Measurements from ENCODE around the gene CYP24A1.
A peak's percentile ranks its signal among the peaks of the same experiment; 100 is the strongest.
"Not testable (repeated sequence)": the region's sequence is repeated elsewhere in the genome, so short reads cannot be mapped to it uniquely, and the experiment has no call there.

CYP24A1 gene

GRCh38 chr20:54131675-54132611 lies 41.8 kb downstream of the CYP24A1 start:
- WGBS, 2 experiments (ENCODE audit: insufficient coverage in 2 of 2) = 87 to 95% methylated on average over 7 to 8 of the region's 8 CpGs
- no peak overlapping the region for H3K4me3 ChIP-seq (ENCODE audit: extremely low read depth, insufficient read depth, low read length, poor library complexity, severe bottlenecking)
- peak overlapping the region; percentile 86 for H3K27ac ChIP-seq (ENCODE audit: low read depth, low read length, severe bottlenecking)

GRCh38 chr20:54131125-54131524 lies 42.7 kb downstream of the CYP24A1 start:
- H3K27ac ChIP-seq (ENCODE audit: low read depth, low read length, severe bottlenecking); H3K36me3 ChIP-seq (ENCODE audit: control insufficient read depth, insufficient read depth, low read length); H3K4me3 ChIP-seq (ENCODE audit: extremely low read depth, insufficient read depth, low read length, poor library complexity, severe bottlenecking): not testable (repeated sequence)
- Histone ChIP-seq H3K4me1 (ENCODE audit: control insufficient read depth, insufficient read depth, low read length, poor library complexity, severe bottlenecking) (peaks cover 29% of the 10 kb centered on the region), H3K9me3 (ENCODE audit: control insufficient read depth, low read length) (peaks cover 13% of the 10 kb centered on the region)
- WGBS, 2 experiments (ENCODE audit: insufficient coverage in 2 of 2) = 100% methylated on average over 1 of the region's 4 CpGs; no CpG with 5 or more reads in 1 of the 2 experiments

More at GRCh38 chr20:54131675-54132611, 41.8 kb downstream of the CYP24A1 start:
- peaks cover 17% of the 10 kb centered on the region for H3K9me3 ChIP-seq (ENCODE audit: control insufficient read depth, low read length)
- H3K36me3 ChIP-seq (ENCODE audit: control insufficient read depth, insufficient read depth, low read length) = no peaks in the 10 kb centered on the region
- peaks cover 29% of the 10 kb centered on the region for H3K4me1 ChIP-seq (ENCODE audit: control insufficient read depth, insufficient read depth, low read length, poor library complexity, severe bottlenecking)

- no peaks in the 10 kb centered on the region for H3K36me3 ChIP-seq (ENCODE audit: control insufficient read depth, insufficient read depth, low read length)
- no CpG with 5 or more reads among the region's 3 CpGs for WGBS, 2 experiments (ENCODE audit: insufficient coverage in 2 of 2)
- no peak overlapping the region for H3K27ac ChIP-seq (ENCODE audit: low read depth, low read length, severe bottlenecking)
- H3K9me3 ChIP-seq (ENCODE audit: control insufficient read depth, low read length) = no peaks in the 10 kb centered on the region
- H3K4me1 ChIP-seq (ENCODE audit: control insufficient read depth, insufficient read depth, low read length, poor library complexity, severe bottlenecking) = peaks cover 23% of the 10 kb centered on the region
- no peak overlapping the region for H3K4me3 ChIP-seq (ENCODE audit: extremely low read depth, insufficient read depth, low read length, poor library complexity, severe bottlenecking)
Measured at GRCh38 chr20:54129350-54129749, 44.4 kb downstream of the CYP24A1 start.

- H3K4me3 ChIP-seq (ENCODE audit: extremely low read depth, insufficient read depth, low read length, poor library complexity, severe bottlenecking) = no peak overlapping the region
- H3K36me3 ChIP-seq (ENCODE audit: control insufficient read depth, insufficient read depth, low read length) = no peaks in the 10 kb centered on the region
- no peaks in the 10 kb centered on the region for H3K9me3 ChIP-seq (ENCODE audit: control insufficient read depth, low read length)
- 54% methylated on average over 3 of the region's 7 CpGs; no CpG with 5 or more reads in 1 of the 2 experiments for WGBS, 2 experiments (ENCODE audit: insufficient coverage in 2 of 2)
- peak overlapping the region; percentile 1 for H3K27ac ChIP-seq (ENCODE audit: low read depth, low read length, severe bottlenecking)
- peaks cover 18% of the 10 kb centered on the region for H3K4me1 ChIP-seq (ENCODE audit: control insufficient read depth, insufficient read depth, low read length, poor library complexity, severe bottlenecking)
Measured at GRCh38 chr20:54127855-54128574, 45.8 kb downstream of the CYP24A1 start.

GRCh38 chr20:54126806-54127655 lies 46.8 kb downstream of the CYP24A1 start:
- peaks cover 18% of the 10 kb centered on the region for H3K4me1 ChIP-seq (ENCODE audit: control insufficient read depth, insufficient read depth, low read length, poor library complexity, severe bottlenecking)
- no peaks in the 10 kb centered on the region for H3K9me3 ChIP-seq (ENCODE audit: control insufficient read depth, low read length)
- no peaks in the 10 kb centered on the region for H3K36me3 ChIP-seq (ENCODE audit: control insufficient read depth, insufficient read depth, low read length)
- no peak overlapping the region for H3K27ac ChIP-seq (ENCODE audit: low read depth, low read length, severe bottlenecking)
- 100% methylated on average over 1 of the region's 3 CpGs; no CpG with 5 or more reads in 1 of the 2 experiments for WGBS, 2 experiments (ENCODE audit: insufficient coverage in 2 of 2)
- H3K4me3 ChIP-seq (ENCODE audit: extremely low read depth, insufficient read depth, low read length, poor library complexity, severe bottlenecking) = no peak overlapping the region

- not testable (repeated sequence) for H3K9me3 ChIP-seq (ENCODE audit: control insufficient read depth, low read length); H3K36me3 ChIP-seq (ENCODE audit: control insufficient read depth, insufficient read depth, low read length); H3K27ac ChIP-seq (ENCODE audit: low read depth, low read length, severe bottlenecking); H3K4me3 ChIP-seq (ENCODE audit: extremely low read depth, insufficient read depth, low read length, poor library complexity, severe bottlenecking)
- peaks cover 24% of the 10 kb centered on the region for H3K4me1 ChIP-seq (ENCODE audit: control insufficient read depth, insufficient read depth, low read length, poor library complexity, severe bottlenecking)
- WGBS, 2 experiments (ENCODE audit: insufficient coverage in 2 of 2) = 94 to 99% methylated on average over 9 to 10 of the region's 12 CpGs
Measured at GRCh38 chr20:54126328-54126727, 47.5 kb downstream of the CYP24A1 start.

- WGBS, 2 experiments (ENCODE audit: insufficient coverage in 2 of 2) = 34 to 38% methylated on average over 10 to 11 of the region's 11 CpGs
Measured at GRCh38 chr20:54123587-54124180, 50.1 kb downstream of the CYP24A1 start.

GRCh38 chr20:54122681-54123586 lies 50.9 kb downstream of the CYP24A1 start:
- WGBS, 2 experiments (ENCODE audit: insufficient coverage in 2 of 2) = 89 to 100% methylated on average over 6 to 7 of the region's 10 CpGs
- H3K27ac ChIP-seq (ENCODE audit: low read depth, low read length, severe bottlenecking) = peak overlapping the region; percentile 93

More at GRCh38 chr20:54123587-54124180, 50.1 kb downstream of the CYP24A1 start:
- Histone ChIP-seq H3K36me3 (ENCODE audit: control insufficient read depth, insufficient read depth, low read length) (no peaks in the 10 kb centered on the region), H3K27ac (ENCODE audit: low read depth, low read length, severe bottlenecking) (peak overlapping the region; percentile 93), H3K9me3 (ENCODE audit: control insufficient read depth, low read length) (no peaks in the 10 kb centered on the region), H3K4me1 (ENCODE audit: control insufficient read depth, insufficient read depth, low read length, poor library complexity, severe bottlenecking) (peaks cover 25% of the 10 kb centered on the region), H3K4me3 (ENCODE audit: extremely low read depth, insufficient read depth, low read length, poor library complexity, severe bottlenecking) (no peak overlapping the region)

GRCh38 chr20:54122189-54122588 lies 51.6 kb downstream of the CYP24A1 start:
- WGBS, 2 experiments (ENCODE audit: insufficient coverage in 2 of 2) = 88 to 100% methylated on average over 1 of the region's 1 CpG
- Histone ChIP-seq H3K4me1 (ENCODE audit: control insufficient read depth, insufficient read depth, low read length, poor library complexity, severe bottlenecking) (peaks cover 25% of the 10 kb centered on the region), H3K9me3 (ENCODE audit: control insufficient read depth, low read length) (no peaks in the 10 kb centered on the region), H3K36me3 (ENCODE audit: control insufficient read depth, insufficient read depth, low read length) (no peaks in the 10 kb centered on the region), H3K27ac (ENCODE audit: low read depth, low read length, severe bottlenecking) (no peak overlapping the region), H3K4me3 (ENCODE audit: extremely low read depth, insufficient read depth, low read length, poor library complexity, severe bottlenecking) (no peak overlapping the region)

More at GRCh38 chr20:54122681-54123586, 50.9 kb downstream of the CYP24A1 start:
- H3K36me3 ChIP-seq (ENCODE audit: control insufficient read depth, insufficient read depth, low read length) = no peaks in the 10 kb centered on the region
- H3K4me3 ChIP-seq (ENCODE audit: extremely low read depth, insufficient read depth, low read length, poor library complexity, severe bottlenecking) = no peak overlapping the region
- peaks cover 25% of the 10 kb centered on the region for H3K4me1 ChIP-seq (ENCODE audit: control insufficient read depth, insufficient read depth, low read length, poor library complexity, severe bottlenecking)
- H3K9me3 ChIP-seq (ENCODE audit: control insufficient read depth, low read length) = no peaks in the 10 kb centered on the region

Data from mesodermal cell (in vitro differentiated cells).